H1 (cell line): ENCODE data around the gene PRCP. TPM values are rescaled to one million over a fixed set of nuclear protein-coding genes. Genes with fewer than 3 reads are reported as not detected.

Experiments
- polyA plus RNA-seq, 7 experiments: library from polyadenylated mRNA; depleted of rRNA in 3 of 7; stranded (reverse) in 5 of 7; unstranded in 2 of 7; fragments of >200 nt in 5 of 7; fragments of 200-250 nt in 2 of 7; gene quantifications; 1 replicate in 5 of 7; 2 replicates in 1 of 7; 4 replicates in 1 of 7; pipeline versions ENCODE4 v1.2.1 to v1.2.3, GENCODE V29; 2011 to 2013; ENCODE audit warnings: missing spikeins in 2 of 7, mixed read lengths in 2 of 7
- total RNA-seq: library from RNA; stranded (reverse); fragmentation: NEBNext Ultra II Directional; extraction: Animal tissue kit (Norgen Biotek cat#: 25700); gene quantifications from 2 replicates; pipeline ENCODE4 v1.2.1, GENCODE V29; 2021
- TF ChIP-seq, protein P1 (sequence below): IDR thresholded peaks from 2 replicates; pipeline ENCODE4 v1.6.1; 2011; ENCODE audit warnings: low read length, improper control_type of control experiment

The PRCP gene
- total and polyA plus RNA-seq, 2 of the 8 experiments (the other 6 are each of a cell fraction or from before 2014, with no cell fraction given): 63.8 to 84.4 TPM

DNA sequence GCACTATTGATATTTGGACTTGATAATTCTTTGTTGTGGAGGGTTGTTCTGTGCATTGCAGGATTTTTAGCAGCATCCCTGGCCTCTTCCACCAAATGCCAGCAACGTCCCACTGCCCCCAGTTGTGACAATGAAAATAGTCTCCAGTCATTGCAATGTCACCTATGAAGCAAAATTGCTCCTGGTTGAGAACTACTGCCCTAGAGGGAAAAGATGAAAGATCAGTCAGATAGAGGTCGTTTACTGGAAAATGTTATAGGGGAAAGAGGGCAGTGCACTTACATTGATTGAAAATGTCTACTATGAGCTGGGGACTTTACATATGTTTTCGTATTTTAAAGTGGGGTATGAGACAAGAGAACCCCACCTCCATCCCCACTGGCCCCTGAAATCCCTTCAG, 89.5 kb downstream of the PRCP start (continued):
- TF ChIP-seq, protein P1, sequence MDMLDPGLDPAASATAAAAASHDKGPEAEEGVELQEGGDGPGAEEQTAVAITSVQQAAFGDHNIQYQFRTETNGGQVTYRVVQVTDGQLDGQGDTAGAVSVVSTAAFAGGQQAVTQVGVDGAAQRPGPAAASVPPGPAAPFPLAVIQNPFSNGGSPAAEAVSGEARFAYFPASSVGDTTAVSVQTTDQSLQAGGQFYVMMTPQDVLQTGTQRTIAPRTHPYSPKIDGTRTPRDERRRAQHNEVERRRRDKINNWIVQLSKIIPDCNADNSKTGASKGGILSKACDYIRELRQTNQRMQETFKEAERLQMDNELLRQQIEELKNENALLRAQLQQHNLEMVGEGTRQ: no peak
- TF ChIP-seq, all 59 proteins: peak for 0
